Ovary (tissue), 9 donors: ENCODE data around the gene BRD7. TPM values are rescaled to one million over a fixed set of nuclear protein-coding genes. Genes with fewer than 3 reads are reported as not detected.
A peak's percentile ranks its signal among the peaks of the same experiment; 100 is the strongest.

Experiments
- DNase-seq, 5 donors: peaks; one replicate each; pipeline ENCODE4 v3.0.0-alpha.2; 2019 to 2020
- H3K27ac ChIP-seq, 2 donors: fragments of 200-600 bp; one replicate each; pipeline versions ENCODE4 v1.5.1 to v1.8.0; 2019 to 2022
- H3K27me3 ChIP-seq: fragments of 200-600 bp; one replicate; pipeline ENCODE4 v1.8.0; 2022
- H3K36me3 ChIP-seq: fragments of 200-600 bp; sonication (generic); one replicate; pipeline ENCODE4 v1.5.1; 2019
- H3K4me1 ChIP-seq: one replicate; pipeline ENCODE4 v1.8.1; 2013; ENCODE audit warnings: mild to moderate bottlenecking, moderate library complexity; ENCODE audit not compliant: insufficient read depth
- H3K4me3 ChIP-seq: fragments of 200-600 bp; sonication (generic); one replicate; pipeline ENCODE4 v1.5.1; 2017
- H3K9me3 ChIP-seq, 2 donors: fragments of 200-600 bp in 1 of 2; sonication (generic) in 1 of 2; one replicate each; pipeline versions ENCODE4 v1.5.1 to v1.8.1; 2013 to 2019; ENCODE audit warnings: mild to moderate bottlenecking in 1 of 2, moderate library complexity in 1 of 2
- EP300 ChIP-seq: sonication (generic); formaldehyde crosslinking; IDR thresholded peaks from one replicate; pipeline ENCODE4 v1.6.1; 2017; ENCODE audit warnings: antibody characterized with exemption
- POLR2A ChIP-seq: fragments of 450-650 bp; IDR thresholded peaks from one replicate; pipeline ENCODE4 v1.6.1; 2017; ENCODE audit warnings: antibody characterized with exemption, mild to moderate bottlenecking, moderate library complexity
- WGBS, 3 donors: extraction: QIAGEN DNeasy Blood & Tissue Kit in 1 of 3; methylation state at CpG; one replicate each; pipeline versions ENCODE4 v1.1.5 to v1.1.7; 2013 to 2017; 5-methylcytosine and 5-hydroxymethylcytosine counted together
- intact Hi-C, 4 donors: fragments of 100-400 bp; cut with DNase I; formaldehyde crosslinking; loops; one replicate each; pipeline versions ENCODE4 v1.11.0 to v1.15.1; 2022 to 2023
- polyA plus RNA-seq, 2 donors: library from polyadenylated mRNA; stranded (reverse); fragments of 200-250 nt in 1 of 2; fragments of 350-450 nt in 1 of 2; fragmentation: Illumina TruSeq in 1 of 2; extraction: RNeasy Lipid Tissue Mini Kit (QIAGEN cat#74804) in 1 of 2; gene quantifications; one replicate each; pipeline ENCODE4 v1.2.3, GENCODE V29; 2013 to 2014
- total RNA-seq, 7 donors: library from RNA; depleted of rRNA in 2 of 7; stranded (reverse); fragments of >200 nt in 2 of 7; fragmentation: NEBNext Ultra II Directional in 3 of 7; extraction: Animal tissue kit (Norgen Biotek cat#: 25700) in 3 of 7; gene quantifications; one replicate each; pipeline versions ENCODE4 v1.1.0 to v1.2.4, GENCODE V29; 2016 to 2023
- TF ChIP-seq, protein P1 (sequence below), 3 donors: fragments of 450-650 bp in 2 of 3; fragments of 200-600 bp in 1 of 3; IDR thresholded peaks; one replicate each; pipeline versions ENCODE4 v1.5.1 to v1.8.0; 2016 to 2022; ENCODE audit warnings: antibody characterized with exemption in 3 of 3, mild to moderate bottlenecking in 1 of 3
- donor health status: DM: no; HTN: no; CAD: no; lungs with moderate emphysema.
- donor health status: DM: no; HTN: no; CAD: no.
- donor health status: Bipolar disorder and iron deficiency.
- donor health status: DM: yes; HTN: yes; CAD: no.
- donor health status: DM: no; HTN: no; CAD: no.
- donor health status: DM: yes; HTN: yes; CAD: no.

The BRD7 gene
- total and polyA plus RNA-seq, 9 donors: 30.0 to 75.1 (median 53.5) TPM

DNA sequence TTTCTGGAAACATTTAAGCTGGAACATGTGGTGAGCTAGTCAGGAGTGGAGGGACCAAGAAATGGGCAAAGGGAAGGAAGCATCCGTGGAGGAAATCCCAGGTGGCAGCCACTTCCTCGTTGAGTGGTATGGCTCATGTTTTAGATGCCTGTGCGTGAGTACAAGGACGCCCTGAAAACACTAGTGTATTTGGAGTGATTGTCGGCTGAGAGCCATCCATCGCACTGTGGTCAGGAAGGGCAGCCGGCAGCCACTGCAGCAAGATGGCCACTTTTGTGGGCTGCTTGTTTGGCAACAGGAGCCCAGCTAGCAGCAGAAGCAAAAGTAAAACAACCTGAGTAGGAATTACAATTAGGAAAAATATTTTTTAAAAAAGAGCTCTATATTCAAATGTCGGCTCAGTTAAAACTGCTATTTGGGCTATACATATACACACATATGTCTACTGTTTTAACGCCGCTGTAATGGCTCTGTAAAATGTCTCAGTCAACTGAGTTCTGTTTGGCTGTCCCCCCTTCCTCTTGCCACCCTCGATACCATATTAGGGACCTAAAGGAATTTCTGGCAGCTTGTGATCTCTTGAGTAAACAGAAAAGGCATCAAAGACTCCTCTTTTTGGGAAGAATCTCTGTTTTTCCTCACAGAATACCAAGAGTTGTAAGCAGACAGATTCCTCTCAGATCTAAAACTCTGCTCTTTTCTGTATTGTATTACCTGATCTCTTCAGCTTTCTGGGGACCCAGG is 39.2 kb downstream of the BRD7 start:
- Histone ChIP-seq H3K4me1 (peaks cover 3% of the 10 kb centered on the region), H3K9me3 (no peaks in the 10 kb centered on the region), H3K27ac (peak overlapping the region in 1 of 2 donors; percentile 24), H3K4me3 (no peak overlapping the region), H3K27me3 (no peaks in the 10 kb centered on the region), H3K36me3 (no peaks in the 10 kb centered on the region)
- WGBS, 3 donors: 13 to 65% (median 53%) methylated on average over 11 of the region's 11 CpGs
- intact Hi-C loops: no loop called here
- peak in 2 of 5 donors; percentile 48 to 54 for DNase-seq
- no peak for TF ChIP-seq EP300
- no peak for TF ChIP-seq POLR2A
- TF ChIP-seq, protein P1, sequence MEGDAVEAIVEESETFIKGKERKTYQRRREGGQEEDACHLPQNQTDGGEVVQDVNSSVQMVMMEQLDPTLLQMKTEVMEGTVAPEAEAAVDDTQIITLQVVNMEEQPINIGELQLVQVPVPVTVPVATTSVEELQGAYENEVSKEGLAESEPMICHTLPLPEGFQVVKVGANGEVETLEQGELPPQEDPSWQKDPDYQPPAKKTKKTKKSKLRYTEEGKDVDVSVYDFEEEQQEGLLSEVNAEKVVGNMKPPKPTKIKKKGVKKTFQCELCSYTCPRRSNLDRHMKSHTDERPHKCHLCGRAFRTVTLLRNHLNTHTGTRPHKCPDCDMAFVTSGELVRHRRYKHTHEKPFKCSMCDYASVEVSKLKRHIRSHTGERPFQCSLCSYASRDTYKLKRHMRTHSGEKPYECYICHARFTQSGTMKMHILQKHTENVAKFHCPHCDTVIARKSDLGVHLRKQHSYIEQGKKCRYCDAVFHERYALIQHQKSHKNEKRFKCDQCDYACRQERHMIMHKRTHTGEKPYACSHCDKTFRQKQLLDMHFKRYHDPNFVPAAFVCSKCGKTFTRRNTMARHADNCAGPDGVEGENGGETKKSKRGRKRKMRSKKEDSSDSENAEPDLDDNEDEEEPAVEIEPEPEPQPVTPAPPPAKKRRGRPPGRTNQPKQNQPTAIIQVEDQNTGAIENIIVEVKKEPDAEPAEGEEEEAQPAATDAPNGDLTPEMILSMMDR (IDR thresholded peaks at IDR 0.05): no peak

DNA sequence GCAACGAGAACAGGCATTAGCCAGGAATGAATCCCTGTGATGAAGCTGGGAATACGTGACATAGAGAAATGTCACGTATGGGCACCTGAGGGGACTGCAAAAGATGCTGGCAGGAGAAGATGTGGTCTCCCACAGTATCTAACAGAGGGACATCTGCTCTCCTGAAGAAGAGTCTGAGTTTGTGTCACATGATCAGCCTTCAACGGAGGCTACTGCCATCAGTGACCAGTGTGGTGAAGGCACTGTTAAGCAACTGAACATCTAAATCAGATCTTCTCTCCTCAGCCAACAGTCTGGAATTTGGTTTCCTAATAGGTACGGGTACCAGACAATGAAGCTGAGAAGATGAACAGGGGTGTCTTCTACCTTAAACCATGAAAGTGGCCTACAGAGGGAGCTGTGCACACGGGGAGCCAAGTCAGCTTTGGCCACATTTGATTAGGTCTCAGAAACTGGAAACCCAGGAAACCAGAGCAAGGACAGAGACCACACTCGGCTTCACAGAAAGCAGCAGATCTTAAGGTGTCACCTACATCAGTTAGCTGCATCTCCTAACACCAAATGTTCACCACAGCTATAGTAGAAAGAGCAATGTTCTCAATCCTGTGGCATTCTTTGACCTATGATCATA is 41.8 kb downstream of the BRD7 start:
- DNase-seq: no peak
- no peaks in the 10 kb centered on the region for H3K27me3 ChIP-seq
- H3K4me1 ChIP-seq: peaks cover 3% of the 10 kb centered on the region
- no peak overlapping the region for H3K4me3 ChIP-seq
- TF ChIP-seq, protein P1 (IDR thresholded peaks at IDR 0.05): peak in 1 of 3 donors; percentile 23
- TF ChIP-seq EP300: no peak
- H3K9me3 ChIP-seq: no peaks in the 10 kb centered on the region
- intact Hi-C loops: no loop called here
- H3K36me3 ChIP-seq: no peaks in the 10 kb centered on the region
- whole genome bisulfite sequencing, 3 donors: 60 to 64% (median 63%) methylated on average over 7 of the region's 7 CpGs
- peak overlapping the region in 1 of 2 donors; percentile 3 for H3K27ac ChIP-seq

DNA sequence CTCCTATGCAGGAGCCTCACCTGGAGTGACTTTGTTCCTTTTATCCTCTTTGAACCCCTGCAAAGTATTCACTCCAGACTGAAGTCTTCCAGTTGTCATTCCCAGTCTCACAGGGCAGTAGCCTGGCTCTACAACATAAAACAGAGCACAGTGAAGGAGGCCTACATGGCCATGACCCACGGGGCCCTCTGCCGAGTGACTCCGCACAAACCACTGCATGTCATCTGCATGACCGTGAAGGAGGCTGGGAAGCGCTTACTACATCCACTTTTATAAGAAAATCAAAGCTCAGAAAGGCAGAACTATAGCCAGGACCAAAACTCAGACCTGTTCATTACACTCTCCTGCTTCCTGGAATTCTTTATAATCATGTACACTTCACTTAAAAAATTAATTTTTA is 42.5 kb downstream of the BRD7 start:
- Histone ChIP-seq H3K36me3 (no peaks in the 10 kb centered on the region), H3K27ac (no peak overlapping the region), H3K4me1 (peaks cover 3% of the 10 kb centered on the region), H3K4me3 (no peak overlapping the region), H3K9me3 (no peaks in the 10 kb centered on the region), H3K27me3 (no peaks in the 10 kb centered on the region)
- intact Hi-C loops: no loop called here
- peak in 4 of 5 donors; percentile 45 to 58 (median 52) for DNase-seq
- no peak for TF ChIP-seq EP300
- TF ChIP-seq POLR2A: no peak
- TF ChIP-seq, protein P1 (IDR thresholded peaks at IDR 0.05): no peak
- WGBS, 3 donors: 46 to 63% (median 46%) methylated on average over 5 of the region's 5 CpGs

DNA sequence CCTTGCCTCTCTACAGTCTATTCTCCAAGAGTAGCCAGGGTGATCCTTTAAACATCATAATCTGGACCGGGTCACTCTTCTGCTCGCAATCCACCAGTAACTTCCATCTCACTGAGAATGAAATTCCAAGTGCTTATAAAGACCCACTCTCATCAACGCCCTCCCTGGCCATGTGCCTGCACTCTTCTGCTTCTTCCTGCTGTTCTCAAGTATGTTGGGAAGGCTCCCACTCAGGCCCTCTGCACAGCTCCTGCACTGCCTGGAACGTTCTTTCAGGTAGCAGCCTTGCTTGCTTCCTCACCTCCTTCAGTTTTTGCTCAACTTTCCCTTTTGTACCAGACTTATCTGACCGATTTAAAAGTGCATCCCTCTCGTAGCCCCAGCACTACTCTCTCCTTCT is 44.4 kb downstream of the BRD7 start:
- H3K4me3 ChIP-seq: no peak overlapping the region
- DNase-seq: no peak
- H3K4me1 ChIP-seq: peaks cover 1% of the 10 kb centered on the region
- TF ChIP-seq, protein P1 (IDR thresholded peaks at IDR 0.05): no peak
- TF ChIP-seq EP300: no peak
- no peak for TF ChIP-seq POLR2A
- H3K9me3 ChIP-seq: no peaks in the 10 kb centered on the region
- intact Hi-C loops: no loop called here
- H3K36me3 ChIP-seq: no peaks in the 10 kb centered on the region
- 73% methylated on average over 6 of the region's 6 CpGs for WGBS, 3 donors
- H3K27ac ChIP-seq: no peak overlapping the region
- no peaks in the 10 kb centered on the region for H3K27me3 ChIP-seq
